ENCODE data around the gene KRT79. TPM values are rescaled to one million over a fixed set of nuclear protein-coding genes. Genes with fewer than 3 reads are reported as not detected.

The KRT79 gene
- total RNA-seq, 2 donors from 2014 or later, result not detected

- Mint-ChIP-seq H3K27ac (no peak overlapping the region), H3K27me3 (ENCODE audit: insufficient read depth) (peaks cover 14% of the 10 kb centered on the region), H3K36me3 (ENCODE audit: low read depth) (no peaks in the 10 kb centered on the region), H3K4me1 (no peaks in the 10 kb centered on the region), H3K9me3 (no peaks in the 10 kb centered on the region), H3K4me3 (no peak overlapping the region)
- H3K9ac ChIP-seq (ENCODE audit: extremely low read depth, low read length, poor library complexity, severe bottlenecking), result no peak overlapping the region
- DNase-seq, result no peak
- no peak overlapping the region for H3K27ac ChIP-seq (ENCODE audit: low read depth, low read length)
- H3K4me1 ChIP-seq (ENCODE audit: control insufficient read depth, insufficient read depth, low read length), result no peaks in the 10 kb centered on the region
- no peaks in the 10 kb centered on the region for H3K9me3 ChIP-seq (ENCODE audit: control insufficient read depth, low read length)
- no peak overlapping the region for H3K4me3 ChIP-seq (ENCODE audit: low read length)
- no peaks in the 10 kb centered on the region for H3K36me3 ChIP-seq (ENCODE audit: control insufficient read depth, insufficient read depth, low read length)
- WGBS, 2 experiments (ENCODE audit: insufficient coverage in 1 of 2, insufficient read length in 1 of 2), result 90 to 96% methylated on average over 5 to 6 of the region's 6 CpGs
- no peak for TF ChIP-seq CTCF (conservative IDR thresholded peaks at IDR 0.05)
- peaks cover 55% of the 10 kb centered on the region for H3K27me3 ChIP-seq (ENCODE audit: control insufficient read depth, insufficient read depth, low read length, poor library complexity, severe bottlenecking)
Measured at GRCh38 chr12:52779914-52780313, 54.2 kb downstream of the KRT79 start.

GRCh38 chr12:52778833-52779232, 55.3 kb downstream of the KRT79 start:
- Mint-ChIP-seq H3K36me3 (ENCODE audit: low read depth) (no peaks in the 10 kb centered on the region), H3K4me1 (no peaks in the 10 kb centered on the region), H3K27ac (no peak overlapping the region), H3K4me3 (no peak overlapping the region), H3K27me3 (ENCODE audit: insufficient read depth) (peaks cover 14% of the 10 kb centered on the region), H3K9me3 (no peaks in the 10 kb centered on the region)
- 94% methylated on average over 2 of the region's 2 CpGs; no CpG with 5 or more reads in 1 of the 2 experiments for WGBS, 2 experiments (ENCODE audit: insufficient coverage in 1 of 2, insufficient read length in 1 of 2)
- Histone ChIP-seq H3K4me1 (ENCODE audit: control insufficient read depth, insufficient read depth, low read length) (no peaks in the 10 kb centered on the region), H3K9ac (ENCODE audit: extremely low read depth, low read length, poor library complexity, severe bottlenecking) (no peak overlapping the region), H3K9me3 (ENCODE audit: control insufficient read depth, low read length) (no peaks in the 10 kb centered on the region), H3K4me3 (ENCODE audit: low read length) (no peak overlapping the region), H3K27ac (ENCODE audit: low read depth, low read length) (no peak overlapping the region), H3K27me3 (ENCODE audit: control insufficient read depth, insufficient read depth, low read length, poor library complexity, severe bottlenecking) (peaks cover 65% of the 10 kb centered on the region), H3K36me3 (ENCODE audit: control insufficient read depth, insufficient read depth, low read length) (no peaks in the 10 kb centered on the region)
- TF ChIP-seq CTCF (conservative IDR thresholded peaks at IDR 0.05), result no peak
- DNase-seq, result no peak

GRCh38 chr12:52777566-52777965, 56.5 kb downstream of the KRT79 start:
- Mint-ChIP-seq H3K4me3 (no peak overlapping the region), H3K9me3 (no peaks in the 10 kb centered on the region), H3K4me1 (no peaks in the 10 kb centered on the region), H3K36me3 (ENCODE audit: low read depth) (no peaks in the 10 kb centered on the region), H3K27ac (no peak overlapping the region), H3K27me3 (ENCODE audit: insufficient read depth) (peaks cover 17% of the 10 kb centered on the region)
- Histone ChIP-seq H3K27ac (ENCODE audit: low read depth, low read length) (no peak overlapping the region), H3K4me1 (ENCODE audit: control insufficient read depth, insufficient read depth, low read length) (no peaks in the 10 kb centered on the region), H3K36me3 (ENCODE audit: control insufficient read depth, insufficient read depth, low read length) (no peaks in the 10 kb centered on the region), H3K9me3 (ENCODE audit: control insufficient read depth, low read length) (no peaks in the 10 kb centered on the region), H3K4me3 (ENCODE audit: low read length) (no peak overlapping the region), H3K9ac (ENCODE audit: extremely low read depth, low read length, poor library complexity, severe bottlenecking) (no peak overlapping the region), H3K27me3 (ENCODE audit: control insufficient read depth, insufficient read depth, low read length, poor library complexity, severe bottlenecking) (peaks cover 66% of the 10 kb centered on the region)
- no peak for TF ChIP-seq CTCF (conservative IDR thresholded peaks at IDR 0.05)
- WGBS, 2 experiments (ENCODE audit: insufficient coverage in 1 of 2, insufficient read length in 1 of 2), result 87 to 100% methylated on average over 1 to 4 of the region's 4 CpGs
- DNase-seq, result no peak

All from endodermal cell (in vitro differentiated cells).